WTC11 (cell line): ENCODE data around the gene CRB1. TPM values are rescaled to one million over a fixed set of nuclear protein-coding genes. Genes with fewer than 3 reads are reported as not detected.

Experiments used
- ATAC-seq: fragments of 200-7000 bp; cut with Tn5 transposase; 2 replicates; pipeline ENCODE4 v1.10.0; 2021; ENCODE audit warnings: mild to moderate bottlenecking, moderate library complexity
- CTCF ChIA-PET: fragments of 300-600 bp; sonication (Branson Sonifier 250); formaldehyde crosslinking; loops from one replicate; lab custom pipeline; 2021; ENCODE audit warnings: antibody characterized with exemption; lab: Charles Lee
- POLR2A ChIA-PET: fragments of 350-600 bp; sonication (Branson Sonifier 250); formaldehyde crosslinking; loops from one replicate; lab custom pipeline; 2021; ENCODE audit warnings: antibody characterized with exemption; lab: Charles Lee
- DNase-seq: peaks from one replicate; pipeline ENCODE4 v3.0.0; 2021; ENCODE audit warnings: low spot score
- H3K27ac Mint-ChIP-seq: 2 replicates; pipeline ENCODE4 v1.8.0; 2021; ENCODE audit warnings: mixed read lengths
- H3K27me3 Mint-ChIP-seq: 2 replicates; pipeline ENCODE4 v1.8.0; 2021; ENCODE audit warnings: low read depth, mild to moderate bottlenecking, moderate library complexity, mixed read lengths
- H3K36me3 Mint-ChIP-seq: 2 replicates; pipeline ENCODE4 v1.8.0; 2021; ENCODE audit warnings: mixed read lengths
- H3K4me1 Mint-ChIP-seq: 2 replicates; pipeline ENCODE4 v1.8.0; 2022; ENCODE audit warnings: mixed read lengths
- H3K4me3 Mint-ChIP-seq: 2 replicates; pipeline ENCODE4 v1.8.0; 2021; ENCODE audit warnings: mild to moderate bottlenecking, moderate library complexity, mixed read lengths
- H3K9me3 Mint-ChIP-seq: 2 replicates; pipeline ENCODE4 v1.8.0; 2021; ENCODE audit warnings: mixed read lengths
- CBFB ChIP-seq: sonication (generic); formaldehyde crosslinking; IDR thresholded peaks from 2 replicates; pipeline ENCODE4 v1.8.1; 2022; ENCODE audit warnings: mild to moderate bottlenecking, low read depth, missing genetic modification reagents
- CREB1 ChIP-seq: sonication (generic); formaldehyde crosslinking; IDR thresholded peaks from 2 replicates; pipeline ENCODE4 v1.8.0; 2023; ENCODE audit warnings: mild to moderate bottlenecking, missing genetic modification reagents
- CREM ChIP-seq: sonication (generic); formaldehyde crosslinking; IDR thresholded peaks from 2 replicates; pipeline ENCODE4 v1.8.1; 2022; ENCODE audit warnings: mild to moderate bottlenecking, missing genetic modification reagents, moderate library complexity
- ETV6 ChIP-seq: sonication (generic); formaldehyde crosslinking; IDR thresholded peaks from 2 replicates; pipeline ENCODE4 v1.8.1; 2022; ENCODE audit warnings: mild to moderate bottlenecking, missing genetic modification reagents
- JUN ChIP-seq: sonication (generic); formaldehyde crosslinking; IDR thresholded peaks from 2 replicates; pipeline ENCODE4 v1.8.0; 2023; ENCODE audit warnings: mild to moderate bottlenecking, missing genetic modification reagents
- NFATC4 ChIP-seq: fragments of 250-450 bp; sonication (Bioruptor Pico); IDR thresholded peaks from 2 replicates; pipeline ENCODE4 v1.9.0; 2021; ENCODE audit warnings: mild to moderate bottlenecking
- NR1H2 ChIP-seq: sonication (generic); formaldehyde crosslinking; IDR thresholded peaks from 2 replicates; pipeline ENCODE4 v1.9.0; 2021; ENCODE audit warnings: mild to moderate bottlenecking, moderate library complexity, missing genetic modification reagents
- NR3C1 ChIP-seq: sonication (generic); formaldehyde crosslinking; conservative IDR thresholded peaks from 2 replicates; pipeline ENCODE4 v1.8.1; 2023; ENCODE audit warnings: low read depth, mild to moderate bottlenecking, missing genetic modification reagents
- RELA ChIP-seq: sonication (generic); formaldehyde crosslinking; IDR thresholded peaks from 2 replicates; pipeline ENCODE4 v1.8.1; 2022; ENCODE audit warnings: missing genetic modification reagents, mild to moderate bottlenecking, borderline replicate concordance
- TCF7 ChIP-seq: sonication (generic); formaldehyde crosslinking; IDR thresholded peaks from 2 replicates; pipeline ENCODE4 v1.8.0; 2022; ENCODE audit warnings: mild to moderate bottlenecking, low read depth, missing genetic modification reagents, moderate library complexity
- TEAD1 ChIP-seq: sonication (generic); formaldehyde crosslinking; IDR thresholded peaks from 2 replicates; pipeline ENCODE4 v1.8.0; 2022; ENCODE audit warnings: mild to moderate bottlenecking, missing genetic modification reagents
- ZNF219 ChIP-seq: sonication (generic); formaldehyde crosslinking; IDR thresholded peaks from 2 replicates; pipeline ENCODE4 v1.8.0; 2023; ENCODE audit warnings: missing genetic modification reagents, mild to moderate bottlenecking, borderline replicate concordance
- total RNA-seq: library from RNA; stranded (reverse); gene quantifications from 3 replicates; pipeline ENCODE4 v1.2.3, GENCODE V29; 2021
- TF ChIP-seq, protein P1 (sequence below): sonication (generic); formaldehyde crosslinking; IDR thresholded peaks from 2 replicates; pipeline ENCODE4 v1.8.0; 2022; ENCODE audit warnings: mild to moderate bottlenecking, missing genetic modification reagents
- TF ChIP-seq, protein P2 (sequence below): sonication (generic); formaldehyde crosslinking; IDR thresholded peaks from 2 replicates; pipeline ENCODE4 v1.8.0; 2022; ENCODE audit warnings: mild to moderate bottlenecking, missing genetic modification reagents
- TF ChIP-seq, protein P3 (sequence below): sonication (generic); formaldehyde crosslinking; conservative IDR thresholded peaks from 2 replicates; pipeline ENCODE4 v1.8.1; 2022; ENCODE audit warnings: mild to moderate bottlenecking, missing genetic modification reagents
- TF ChIP-seq, protein P4 (sequence below): sonication (generic); formaldehyde crosslinking; IDR thresholded peaks from 2 replicates; pipeline ENCODE4 v1.8.0; 2023; ENCODE audit warnings: mild to moderate bottlenecking, missing genetic modification reagents
- TF ChIP-seq, protein P5 (sequence below): sonication (generic); formaldehyde crosslinking; IDR thresholded peaks from 2 replicates; pipeline ENCODE4 v1.8.1; 2023; ENCODE audit warnings: mild to moderate bottlenecking, missing genetic modification reagents
- TF ChIP-seq, protein P6 (sequence below): sonication (generic); formaldehyde crosslinking; IDR thresholded peaks from 2 replicates; pipeline ENCODE4 v1.8.1; 2022; ENCODE audit warnings: mild to moderate bottlenecking, moderate library complexity, missing genetic modification reagents
- TF ChIP-seq, protein P7 (sequence below): fragments of 250-450 bp; sonication (Bioruptor Pico); IDR thresholded peaks from 2 replicates; pipeline ENCODE4 v1.9.0; 2021; ENCODE audit warnings: mild to moderate bottlenecking, borderline replicate concordance

Gene CRB1
- total RNA-seq, 1 experiment from 2014 or later, result 0.11 TPM

DNA sequence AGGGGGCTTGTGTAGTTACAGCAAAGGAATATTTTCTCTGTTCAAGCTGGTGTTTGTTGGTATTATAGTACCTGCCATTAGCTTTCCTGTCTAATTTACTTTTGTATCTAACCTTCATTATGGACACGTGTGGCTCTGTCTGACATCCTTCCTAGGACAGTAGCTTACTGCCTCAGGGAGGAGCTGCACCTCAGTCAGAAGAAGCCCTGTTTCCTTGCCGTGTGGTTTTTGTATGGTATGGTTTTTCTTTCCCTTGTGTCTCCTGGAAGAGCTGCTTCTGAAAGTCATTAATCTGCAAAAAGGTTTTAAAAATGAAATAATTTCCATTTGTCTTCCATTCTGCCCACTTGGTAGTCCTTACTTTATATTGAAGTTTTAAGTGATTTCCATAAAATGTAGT is 17.4 kb upstream of the CRB1 start (continued):
- TF ChIP-seq, protein P1, sequence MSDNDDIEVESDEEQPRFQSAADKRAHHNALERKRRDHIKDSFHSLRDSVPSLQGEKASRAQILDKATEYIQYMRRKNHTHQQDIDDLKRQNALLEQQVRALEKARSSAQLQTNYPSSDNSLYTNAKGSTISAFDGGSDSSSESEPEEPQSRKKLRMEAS (CRISPR knock-in tag), result no peak
- TF ChIP-seq TEAD1, result no peak
- TF ChIP-seq, all 79 proteins: peak for 0

DNA sequence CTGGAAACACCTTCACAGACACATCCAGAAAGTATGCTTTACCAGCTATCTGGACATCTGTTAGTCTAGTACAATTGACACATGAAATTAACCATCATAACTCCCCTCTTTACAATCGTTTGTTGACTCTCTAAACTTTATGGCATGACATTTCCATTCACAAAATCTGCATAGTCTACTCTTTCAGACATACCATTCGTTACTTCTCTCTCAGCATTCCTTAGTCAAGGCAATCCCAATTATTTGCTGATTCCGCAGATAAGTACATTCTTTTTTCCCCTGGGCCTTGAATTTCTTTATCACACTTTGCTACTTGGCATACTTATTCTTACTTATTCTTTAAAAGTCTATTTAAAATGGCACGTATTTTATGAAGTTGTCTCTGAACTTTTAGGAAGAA is 15.1 kb upstream of the CRB1 start:
- TF ChIP-seq ETV6 (CRISPR knock-in tag) (no peak), TCF7 (CRISPR knock-in tag) (no peak), CBFB (CRISPR knock-in tag) (no peak), RELA (no peak), NFATC4 (no peak), ZNF219 (CRISPR knock-in tag) (no peak), JUN (CRISPR knock-in tag) (no peak), CREB1 (CRISPR knock-in tag) (no peak), CREM (CRISPR knock-in tag) (no peak), NR3C1 (CRISPR knock-in tag) (no peak), NR1H2 (CRISPR knock-in tag) (no peak)
- TF ChIP-seq, protein P2, sequence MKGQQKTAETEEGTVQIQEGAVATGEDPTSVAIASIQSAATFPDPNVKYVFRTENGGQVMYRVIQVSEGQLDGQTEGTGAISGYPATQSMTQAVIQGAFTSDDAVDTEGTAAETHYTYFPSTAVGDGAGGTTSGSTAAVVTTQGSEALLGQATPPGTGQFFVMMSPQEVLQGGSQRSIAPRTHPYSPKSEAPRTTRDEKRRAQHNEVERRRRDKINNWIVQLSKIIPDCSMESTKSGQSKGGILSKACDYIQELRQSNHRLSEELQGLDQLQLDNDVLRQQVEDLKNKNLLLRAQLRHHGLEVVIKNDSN (CRISPR knock-in tag), result no peak
- TF ChIP-seq, protein P3, sequence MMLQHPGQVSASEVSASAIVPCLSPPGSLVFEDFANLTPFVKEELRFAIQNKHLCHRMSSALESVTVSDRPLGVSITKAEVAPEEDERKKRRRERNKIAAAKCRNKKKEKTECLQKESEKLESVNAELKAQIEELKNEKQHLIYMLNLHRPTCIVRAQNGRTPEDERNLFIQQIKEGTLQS (CRISPR knock-in tag), result no peak
- TF ChIP-seq, protein P4, sequence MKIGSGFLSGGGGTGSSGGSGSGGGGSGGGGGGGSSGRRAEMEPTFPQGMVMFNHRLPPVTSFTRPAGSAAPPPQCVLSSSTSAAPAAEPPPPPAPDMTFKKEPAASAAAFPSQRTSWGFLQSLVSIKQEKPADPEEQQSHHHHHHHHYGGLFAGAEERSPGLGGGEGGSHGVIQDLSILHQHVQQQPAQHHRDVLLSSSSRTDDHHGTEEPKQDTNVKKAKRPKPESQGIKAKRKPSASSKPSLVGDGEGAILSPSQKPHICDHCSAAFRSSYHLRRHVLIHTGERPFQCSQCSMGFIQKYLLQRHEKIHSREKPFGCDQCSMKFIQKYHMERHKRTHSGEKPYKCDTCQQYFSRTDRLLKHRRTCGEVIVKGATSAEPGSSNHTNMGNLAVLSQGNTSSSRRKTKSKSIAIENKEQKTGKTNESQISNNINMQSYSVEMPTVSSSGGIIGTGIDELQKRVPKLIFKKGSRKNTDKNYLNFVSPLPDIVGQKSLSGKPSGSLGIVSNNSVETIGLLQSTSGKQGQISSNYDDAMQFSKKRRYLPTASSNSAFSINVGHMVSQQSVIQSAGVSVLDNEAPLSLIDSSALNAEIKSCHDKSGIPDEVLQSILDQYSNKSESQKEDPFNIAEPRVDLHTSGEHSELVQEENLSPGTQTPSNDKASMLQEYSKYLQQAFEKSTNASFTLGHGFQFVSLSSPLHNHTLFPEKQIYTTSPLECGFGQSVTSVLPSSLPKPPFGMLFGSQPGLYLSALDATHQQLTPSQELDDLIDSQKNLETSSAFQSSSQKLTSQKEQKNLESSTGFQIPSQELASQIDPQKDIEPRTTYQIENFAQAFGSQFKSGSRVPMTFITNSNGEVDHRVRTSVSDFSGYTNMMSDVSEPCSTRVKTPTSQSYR (CRISPR knock-in tag), result no peak
- TF ChIP-seq, protein P5, sequence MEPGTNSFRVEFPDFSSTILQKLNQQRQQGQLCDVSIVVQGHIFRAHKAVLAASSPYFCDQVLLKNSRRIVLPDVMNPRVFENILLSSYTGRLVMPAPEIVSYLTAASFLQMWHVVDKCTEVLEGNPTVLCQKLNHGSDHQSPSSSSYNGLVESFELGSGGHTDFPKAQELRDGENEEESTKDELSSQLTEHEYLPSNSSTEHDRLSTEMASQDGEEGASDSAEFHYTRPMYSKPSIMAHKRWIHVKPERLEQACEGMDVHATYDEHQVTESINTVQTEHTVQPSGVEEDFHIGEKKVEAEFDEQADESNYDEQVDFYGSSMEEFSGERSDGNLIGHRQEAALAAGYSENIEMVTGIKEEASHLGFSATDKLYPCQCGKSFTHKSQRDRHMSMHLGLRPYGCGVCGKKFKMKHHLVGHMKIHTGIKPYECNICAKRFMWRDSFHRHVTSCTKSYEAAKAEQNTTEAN (CRISPR knock-in tag), result no peak
- TF ChIP-seq, protein P6, sequence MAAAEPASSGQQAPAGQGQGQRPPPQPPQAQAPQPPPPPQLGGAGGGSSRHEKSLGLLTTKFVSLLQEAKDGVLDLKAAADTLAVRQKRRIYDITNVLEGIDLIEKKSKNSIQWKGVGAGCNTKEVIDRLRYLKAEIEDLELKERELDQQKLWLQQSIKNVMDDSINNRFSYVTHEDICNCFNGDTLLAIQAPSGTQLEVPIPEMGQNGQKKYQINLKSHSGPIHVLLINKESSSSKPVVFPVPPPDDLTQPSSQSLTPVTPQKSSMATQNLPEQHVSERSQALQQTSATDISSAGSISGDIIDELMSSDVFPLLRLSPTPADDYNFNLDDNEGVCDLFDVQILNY (CRISPR knock-in tag), result no peak
- TF ChIP-seq, protein P7, sequence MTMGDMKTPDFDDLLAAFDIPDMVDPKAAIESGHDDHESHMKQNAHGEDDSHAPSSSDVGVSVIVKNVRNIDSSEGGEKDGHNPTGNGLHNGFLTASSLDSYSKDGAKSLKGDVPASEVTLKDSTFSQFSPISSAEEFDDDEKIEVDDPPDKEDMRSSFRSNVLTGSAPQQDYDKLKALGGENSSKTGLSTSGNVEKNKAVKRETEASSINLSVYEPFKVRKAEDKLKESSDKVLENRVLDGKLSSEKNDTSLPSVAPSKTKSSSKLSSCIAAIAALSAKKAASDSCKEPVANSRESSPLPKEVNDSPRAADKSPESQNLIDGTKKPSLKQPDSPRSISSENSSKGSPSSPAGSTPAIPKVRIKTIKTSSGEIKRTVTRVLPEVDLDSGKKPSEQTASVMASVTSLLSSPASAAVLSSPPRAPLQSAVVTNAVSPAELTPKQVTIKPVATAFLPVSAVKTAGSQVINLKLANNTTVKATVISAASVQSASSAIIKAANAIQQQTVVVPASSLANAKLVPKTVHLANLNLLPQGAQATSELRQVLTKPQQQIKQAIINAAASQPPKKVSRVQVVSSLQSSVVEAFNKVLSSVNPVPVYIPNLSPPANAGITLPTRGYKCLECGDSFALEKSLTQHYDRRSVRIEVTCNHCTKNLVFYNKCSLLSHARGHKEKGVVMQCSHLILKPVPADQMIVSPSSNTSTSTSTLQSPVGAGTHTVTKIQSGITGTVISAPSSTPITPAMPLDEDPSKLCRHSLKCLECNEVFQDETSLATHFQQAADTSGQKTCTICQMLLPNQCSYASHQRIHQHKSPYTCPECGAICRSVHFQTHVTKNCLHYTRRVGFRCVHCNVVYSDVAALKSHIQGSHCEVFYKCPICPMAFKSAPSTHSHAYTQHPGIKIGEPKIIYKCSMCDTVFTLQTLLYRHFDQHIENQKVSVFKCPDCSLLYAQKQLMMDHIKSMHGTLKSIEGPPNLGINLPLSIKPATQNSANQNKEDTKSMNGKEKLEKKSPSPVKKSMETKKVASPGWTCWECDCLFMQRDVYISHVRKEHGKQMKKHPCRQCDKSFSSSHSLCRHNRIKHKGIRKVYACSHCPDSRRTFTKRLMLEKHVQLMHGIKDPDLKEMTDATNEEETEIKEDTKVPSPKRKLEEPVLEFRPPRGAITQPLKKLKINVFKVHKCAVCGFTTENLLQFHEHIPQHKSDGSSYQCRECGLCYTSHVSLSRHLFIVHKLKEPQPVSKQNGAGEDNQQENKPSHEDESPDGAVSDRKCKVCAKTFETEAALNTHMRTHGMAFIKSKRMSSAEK (CRISPR knock-in tag), result no peak
- no peaks in the 10 kb centered on the region for H3K27me3 Mint-ChIP-seq
- no peaks in the 10 kb centered on the region for H3K36me3 Mint-ChIP-seq
- ChIA-PET POLR2A (no interaction called here), CTCF (no interaction called here)
- no peak overlapping the region for H3K27ac Mint-ChIP-seq
- peaks cover 7% of the 10 kb centered on the region for H3K4me1 Mint-ChIP-seq
- no peaks in the 10 kb centered on the region for H3K9me3 Mint-ChIP-seq
- peak; percentile 58 for ATAC-seq
- no peak for DNase-seq
- no peak overlapping the region for H3K4me3 Mint-ChIP-seq
